HG02798 (cell line): Measurements from ENCODE around the gene MAPT.
"Not testable (repeated sequence)": the region's sequence is repeated elsewhere in the genome, so short reads cannot be mapped to it uniquely, and the experiment has no call there.

Experiments used
- ATAC-seq: cut with Tn5 transposase; IDR thresholded peaks from one replicate; pipeline ENCODE4 v1.9.1; 2021; ENCODE audit warnings: mild to moderate bottlenecking; ENCODE audit not compliant: unreplicated experiment, poor library complexity

MAPT gene

GRCh38 chr17:45857977-45858708 lies 36.2 kb upstream of the MAPT start:
- ATAC-seq = no peak

- ATAC-seq = no peak
Observed at GRCh38 chr17:45861165-45861564, 33.2 kb upstream of the MAPT start.

DNA sequence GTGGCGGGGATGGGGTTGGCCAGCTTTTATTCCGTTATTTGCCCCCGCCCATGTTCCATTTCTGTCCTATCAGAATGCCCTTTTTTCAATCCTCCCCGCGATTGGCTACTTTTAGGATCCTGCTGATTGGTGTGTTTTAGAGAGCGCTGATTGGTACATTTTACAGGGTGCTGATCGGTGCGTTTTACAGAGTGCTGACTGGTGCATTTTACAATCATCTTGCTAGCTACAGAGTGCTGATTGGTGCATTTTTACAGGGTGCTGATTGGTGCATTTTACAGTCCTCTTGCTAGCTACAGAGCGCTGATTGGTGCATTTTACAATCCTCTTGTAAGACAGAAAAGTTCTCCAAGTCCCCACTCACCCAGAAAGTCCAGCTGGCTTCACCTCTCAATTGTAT lies 32.2 kb upstream of the MAPT start:
- not testable (repeated sequence) for ATAC-seq

- no peak for ATAC-seq
Observed at GRCh38 chr17:45863857-45864654, 30.3 kb upstream of the MAPT start.

GRCh38 chr17:45867171-45867570 lies 27.2 kb upstream of the MAPT start:
- ATAC-seq = no peak

DNA sequence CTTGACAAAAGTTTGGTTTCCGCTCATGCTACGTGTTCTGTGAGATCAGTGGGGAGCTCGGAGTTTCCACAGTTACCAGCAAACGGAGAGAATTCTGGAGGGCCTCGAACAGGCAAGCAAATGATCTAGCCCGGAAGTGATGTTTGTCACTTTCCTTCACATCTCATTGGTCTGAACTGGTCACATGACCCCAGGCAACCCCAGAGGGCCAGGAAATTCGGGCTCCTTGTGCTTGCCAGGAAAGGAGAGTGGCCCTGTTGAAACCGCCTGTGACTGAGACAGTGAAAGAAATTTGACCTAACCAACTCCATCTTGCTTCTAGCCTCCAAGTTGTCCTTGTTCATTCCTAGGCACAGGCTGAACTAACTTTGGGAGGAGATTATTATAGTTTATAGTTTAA lies 26.7 kb upstream of the MAPT start:
- ATAC-seq = no peak

DNA sequence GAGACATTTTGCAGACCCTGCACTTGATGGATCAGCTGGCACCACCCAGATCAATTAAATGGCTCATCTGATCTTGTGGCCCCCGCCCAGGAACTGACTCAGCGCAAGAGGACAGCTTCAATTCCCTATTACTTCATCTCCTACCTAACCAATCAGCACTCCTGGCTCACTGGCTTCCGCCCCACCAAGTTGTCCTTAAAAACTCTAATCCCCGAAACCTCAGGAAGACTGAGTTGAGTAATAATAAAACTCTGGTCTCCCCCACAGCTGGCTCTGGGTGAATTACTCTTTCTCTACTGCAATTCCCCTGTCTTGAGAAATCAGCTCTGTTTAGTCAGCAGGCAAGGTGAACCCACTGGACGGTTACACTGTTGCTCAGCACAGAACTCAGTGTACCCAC lies 26.1 kb upstream of the MAPT start:
- no peak for ATAC-seq

DNA sequence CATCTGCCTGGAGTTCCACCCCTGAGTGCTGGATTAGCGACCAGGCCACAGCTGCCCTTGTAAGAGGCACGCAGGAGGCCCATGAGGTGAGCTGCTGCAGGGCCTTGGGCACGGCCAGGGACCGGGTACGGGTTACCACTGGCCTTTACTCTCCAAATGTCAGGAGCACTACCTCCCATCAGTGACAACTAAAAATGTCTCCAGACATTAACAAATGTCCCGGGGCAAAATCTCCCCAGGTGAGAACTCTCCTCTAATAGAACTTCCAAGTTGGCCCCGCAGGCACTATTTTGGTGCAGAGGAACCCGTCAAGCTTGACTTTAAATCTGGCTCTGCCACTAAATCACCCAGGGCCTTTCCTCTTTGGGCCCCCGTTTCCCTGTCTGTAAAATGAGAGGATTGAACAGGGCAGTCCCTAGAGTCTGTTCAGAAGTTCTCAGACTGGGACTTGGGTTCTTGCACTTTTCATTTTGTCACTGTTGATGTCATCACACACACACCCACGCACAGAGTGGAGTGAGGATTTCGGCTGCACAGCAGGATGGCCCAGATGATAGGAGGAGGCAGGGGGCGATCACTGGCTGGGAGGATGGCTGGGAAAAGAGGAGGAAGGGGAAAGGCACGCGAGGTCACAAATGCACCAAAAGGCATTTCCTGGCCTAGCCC lies 24.5 kb upstream of the MAPT start:
- ATAC-seq = no peak

DNA sequence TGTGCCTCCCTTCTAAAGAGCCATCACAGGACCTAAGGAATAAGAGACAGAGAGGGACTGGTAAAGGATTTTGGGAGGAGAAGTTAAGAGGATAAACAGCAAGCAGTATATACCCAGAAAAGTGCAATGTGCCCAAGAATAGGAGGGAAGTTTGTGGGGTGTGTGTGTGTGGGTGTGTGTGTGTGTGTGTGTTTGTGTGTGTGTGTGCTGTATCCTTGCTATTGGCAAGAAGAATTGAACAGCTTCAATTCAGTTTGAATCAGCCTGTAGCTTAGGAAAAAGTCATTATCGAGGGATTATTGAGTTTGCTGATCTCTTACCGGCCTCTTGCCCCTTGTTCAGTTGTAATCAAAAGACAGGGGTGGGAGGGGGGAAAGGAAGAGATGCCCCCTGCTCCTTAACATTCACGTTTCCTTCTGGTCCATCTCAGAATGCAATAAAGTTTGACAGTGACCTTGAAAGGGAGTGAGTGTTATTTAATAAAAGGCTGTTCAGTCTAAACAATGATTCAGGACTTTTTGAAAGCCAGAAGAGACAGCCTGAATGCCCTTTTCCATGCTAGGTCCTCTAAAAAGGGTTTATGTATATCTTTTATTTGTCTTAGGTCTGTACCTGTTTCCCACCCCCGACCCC lies 23.9 kb upstream of the MAPT start:
- no peak for ATAC-seq

DNA sequence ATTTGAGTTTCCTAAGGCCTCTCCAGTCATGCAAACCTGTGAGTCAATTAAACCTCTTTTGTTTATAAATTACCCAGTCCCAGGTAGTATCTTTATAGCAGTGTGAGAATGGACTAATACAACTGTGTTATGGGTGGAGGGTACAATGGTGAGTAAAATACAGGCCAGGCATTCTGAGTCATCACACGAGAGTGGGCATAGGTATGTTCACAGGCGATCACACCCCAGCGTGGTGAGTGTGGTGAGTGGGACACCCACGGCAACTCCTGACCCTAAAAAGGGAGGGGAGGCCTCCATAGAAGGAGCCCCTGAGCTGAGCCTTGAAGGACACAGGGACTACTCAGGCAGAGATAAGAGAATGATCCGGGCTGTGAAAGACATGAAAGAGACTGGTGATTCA lies 22.6 kb upstream of the MAPT start:
- no peak for ATAC-seq

DNA sequence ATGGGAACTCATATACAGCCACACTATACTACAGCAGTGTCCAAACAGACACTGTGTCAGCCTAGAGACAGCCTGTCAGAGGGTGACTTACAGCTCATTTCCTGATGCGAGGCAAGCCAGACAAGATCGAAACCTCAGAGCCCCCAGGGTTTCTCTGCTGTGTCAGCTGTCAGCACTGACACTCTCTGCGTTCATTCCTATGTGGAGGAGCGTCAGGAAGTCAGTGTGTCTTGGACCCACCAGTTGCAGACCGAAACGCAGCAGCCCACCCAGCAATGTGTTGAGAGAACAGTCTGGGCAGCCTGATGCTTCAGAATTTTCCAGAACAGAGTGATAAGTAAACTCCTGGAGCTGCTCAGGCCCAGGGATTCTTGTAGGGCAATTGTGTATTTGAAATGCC lies 20.6 kb upstream of the MAPT start:
- ATAC-seq = no peak

DNA sequence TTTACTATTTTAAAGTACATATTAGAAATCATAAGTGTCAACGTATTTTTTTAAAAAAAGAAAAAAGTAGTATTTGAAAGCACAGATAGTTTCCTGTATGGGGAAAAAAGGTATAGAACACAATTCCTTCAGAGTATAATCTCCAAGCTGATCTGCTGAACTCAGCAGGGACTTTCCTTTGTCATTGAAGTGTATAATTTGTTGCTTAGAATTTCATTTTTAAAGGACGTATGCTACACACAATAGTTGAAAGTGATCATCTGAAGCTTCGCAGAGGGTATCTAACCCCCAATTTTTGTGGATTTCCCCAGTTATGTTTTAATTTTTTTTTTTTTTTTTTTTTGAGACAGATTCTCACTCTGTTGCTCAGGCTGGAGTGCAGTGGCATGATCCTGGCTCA lies 20.2 kb upstream of the MAPT start:
- ATAC-seq = no peak

DNA sequence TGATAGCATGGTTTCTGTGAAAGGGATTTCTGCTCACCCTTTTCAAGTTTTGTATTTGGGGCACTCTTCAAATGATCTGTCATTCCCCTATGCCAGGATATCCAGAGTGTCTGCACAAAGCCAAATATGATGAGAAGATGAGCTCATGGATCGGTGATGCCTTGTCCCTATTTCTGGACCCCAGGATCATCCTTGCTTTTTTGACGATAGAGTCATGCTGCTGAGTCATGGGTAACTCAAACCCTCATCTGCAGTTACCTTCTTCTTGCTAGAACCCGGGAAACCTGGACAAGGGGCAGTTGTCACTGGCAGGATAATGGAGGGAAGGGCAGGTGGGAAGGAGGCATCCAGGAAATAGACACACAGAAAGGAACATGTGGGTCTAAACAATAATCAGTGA lies 17.8 kb upstream of the MAPT start:
- no peak for ATAC-seq

DNA sequence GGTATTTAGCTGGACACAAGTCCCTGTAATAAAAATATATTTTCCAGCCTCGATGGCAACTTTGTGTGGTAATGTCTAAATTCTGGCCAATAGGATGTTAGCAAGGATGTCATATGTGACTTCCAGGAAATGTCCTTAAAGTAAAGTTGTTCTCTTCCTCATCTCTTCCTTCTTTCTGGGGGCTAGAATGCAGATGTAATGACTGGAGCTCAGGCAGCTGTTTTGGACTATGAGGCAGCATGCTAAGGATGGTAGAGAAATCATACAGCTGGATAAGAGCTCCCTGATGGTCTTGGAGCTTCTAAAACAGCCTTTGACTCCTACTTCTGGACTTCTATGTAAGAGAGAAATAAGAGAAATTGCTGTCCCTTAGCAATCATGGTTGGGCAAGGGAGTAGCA lies 16.9 kb upstream of the MAPT start:
- no peak for ATAC-seq

DNA sequence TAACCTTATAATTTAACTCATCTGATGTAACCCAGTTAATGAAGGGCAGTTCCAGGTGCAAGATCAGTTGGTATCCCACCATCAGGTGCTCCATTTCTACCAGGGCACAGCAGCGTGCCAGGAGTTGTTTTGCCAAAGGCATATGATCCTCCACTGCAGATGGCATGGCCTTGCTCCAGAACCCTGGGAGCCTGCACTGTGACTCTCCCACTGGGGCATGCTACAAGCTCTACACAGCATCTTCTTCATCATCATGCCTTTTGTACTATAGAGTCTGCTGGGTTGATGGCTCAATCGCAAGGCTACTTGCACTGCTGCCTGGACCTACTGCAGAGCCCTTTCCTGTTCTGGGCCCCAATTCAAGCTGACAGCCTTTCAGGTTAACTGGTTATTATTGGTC lies 11.3 kb upstream of the MAPT start:
- no peak for ATAC-seq

DNA sequence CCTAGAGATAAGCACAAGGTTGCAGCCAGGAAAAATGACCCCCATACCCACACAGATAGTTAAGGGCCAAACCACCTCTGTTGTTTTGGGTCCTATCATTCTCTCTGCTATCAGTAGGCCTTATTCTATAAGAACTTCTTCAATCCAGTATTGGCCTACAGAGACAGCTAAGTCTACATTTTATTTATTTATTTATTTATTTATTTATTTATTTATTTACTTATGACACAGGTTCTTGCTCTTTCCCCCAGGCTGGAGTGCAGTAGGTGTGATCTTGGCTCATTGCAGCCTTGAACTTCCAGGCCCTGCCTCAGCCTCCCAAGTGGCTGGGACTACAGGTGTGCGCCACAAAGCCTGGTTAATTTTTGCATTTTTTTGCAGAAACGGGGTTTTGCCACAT lies 7.5 kb upstream of the MAPT start:
- no peak for ATAC-seq

GRCh38 chr17:45888392-45888791 lies 6.0 kb upstream of the MAPT start:
- ATAC-seq = no peak

GRCh38 chr17:45889579-45889978 lies 4.8 kb upstream of the MAPT start:
- no peak for ATAC-seq

- ATAC-seq = no peak
Observed at GRCh38 chr17:45893725-45894021, 681 bp upstream of the MAPT start.

- ATAC-seq = no peak
Observed at GRCh38 chr17:45895304-45895968, 1.1 kb downstream of the MAPT start.
